Muscle of back (tissue), 11 donors: Measurements from ENCODE around the gene ADIPOQ. TPM values are rescaled to one million over a fixed set of nuclear protein-coding genes. Genes with fewer than 3 reads are reported as not detected.
"Not testable (repeated sequence)": the region's sequence is repeated elsewhere in the genome, so short reads cannot be mapped to it uniquely, and the experiment has no call there.

Source experiments
- DNase-seq, 3 donors: peaks; one replicate each; pipeline versions ENCODE4 v3.0.0 to v3.0.0-alpha.2; 2013
- polyA plus RNA-seq, 10 donors: library from polyadenylated mRNA; unstranded; fragments of 120-200 nt; gene quantifications; one replicate each; pipeline ENCODE4 v1.2.1, GENCODE V29; 2013; ENCODE audit not compliant: insufficient read length in 10 of 10

Gene ADIPOQ
- polyA plus RNA-seq, 10 donors: 0.03 to 2.8 (median 0.27) TPM; not detected in 6

DNA sequence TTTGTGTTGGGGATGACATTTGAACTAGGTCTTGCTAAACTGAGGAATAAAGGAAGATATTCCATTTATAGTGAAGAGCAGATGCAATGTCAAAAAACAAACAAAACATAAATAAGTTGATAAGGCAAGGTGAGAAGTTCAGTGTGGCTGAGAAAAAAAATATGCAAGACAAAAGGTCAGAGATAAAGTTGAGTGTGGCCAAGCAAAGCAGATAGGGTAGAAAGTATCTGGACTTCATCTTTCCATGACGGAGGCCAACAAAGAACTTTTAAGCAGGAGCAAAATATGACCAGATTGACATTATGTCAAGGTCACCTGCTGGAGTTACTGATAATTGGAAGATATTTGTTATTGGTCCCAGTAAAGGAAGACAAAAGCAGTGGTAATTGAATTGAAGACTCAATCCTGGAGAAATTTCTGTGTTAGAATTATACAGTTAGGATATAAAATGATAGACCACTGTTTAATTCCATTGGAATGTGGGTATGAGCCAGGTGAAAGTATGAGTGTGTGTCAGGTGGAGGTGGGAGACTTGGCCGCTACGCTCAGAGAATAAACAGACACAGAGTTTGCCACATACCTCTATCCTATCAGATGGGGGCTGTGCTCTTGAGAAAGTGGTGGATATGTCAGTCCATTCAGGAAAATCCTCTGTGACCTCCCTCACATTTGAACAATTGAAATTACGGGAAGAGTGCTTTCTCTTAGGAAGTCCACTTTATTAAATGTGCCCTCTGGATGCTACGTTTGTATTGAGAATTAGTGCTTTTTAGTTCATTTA is 28.1 kb downstream of the ADIPOQ start:
- no peak for DNase-seq

DNA sequence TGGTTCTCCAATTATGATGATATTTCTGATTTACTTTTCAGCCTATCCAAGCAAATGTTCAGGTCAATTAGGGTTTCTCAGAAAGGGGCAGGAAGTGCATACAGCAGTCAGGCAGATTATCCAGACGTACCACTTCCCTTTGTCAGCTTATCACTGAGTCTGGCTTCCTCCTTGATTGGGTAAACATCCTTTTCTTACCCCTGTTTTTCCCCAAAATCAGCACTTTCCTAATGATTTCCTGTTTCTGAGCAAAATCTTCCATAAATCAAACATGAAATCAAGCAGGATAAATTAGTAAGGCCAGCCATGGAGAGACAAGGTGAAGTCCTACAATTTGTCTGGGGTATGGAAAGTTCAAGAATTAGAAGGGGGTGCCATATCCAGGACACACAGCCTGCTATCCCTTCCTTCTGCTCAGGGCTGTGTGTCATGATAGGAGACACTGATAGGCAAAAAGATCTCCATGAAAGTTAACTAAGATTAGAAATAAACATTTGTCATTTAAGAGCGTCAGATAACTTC is 29.0 kb downstream of the ADIPOQ start:
- peak in 1 of 3 donors; percentile 7 for DNase-seq

DNA sequence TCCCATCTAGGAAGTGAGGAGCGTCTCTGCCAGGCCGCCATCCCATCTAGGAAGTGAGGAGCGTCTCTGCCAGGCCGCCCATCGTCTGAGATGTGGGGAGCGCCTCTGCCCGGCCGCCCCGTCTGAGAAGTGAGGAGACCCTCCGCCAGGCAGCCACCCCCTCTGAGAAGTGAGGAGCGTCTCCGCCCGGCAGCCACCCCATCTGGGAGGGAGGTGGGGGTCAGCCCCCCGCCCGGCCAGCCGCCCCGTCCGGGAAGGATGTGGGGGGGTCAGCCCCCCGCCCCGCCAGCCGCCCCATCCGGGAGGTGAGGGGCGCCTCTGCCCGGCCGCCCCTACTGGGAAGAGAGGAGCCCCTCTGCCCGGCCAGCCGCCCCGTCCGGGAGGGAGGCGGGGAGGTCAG is 31.3 kb downstream of the ADIPOQ start:
- not testable (repeated sequence) for DNase-seq

DNA sequence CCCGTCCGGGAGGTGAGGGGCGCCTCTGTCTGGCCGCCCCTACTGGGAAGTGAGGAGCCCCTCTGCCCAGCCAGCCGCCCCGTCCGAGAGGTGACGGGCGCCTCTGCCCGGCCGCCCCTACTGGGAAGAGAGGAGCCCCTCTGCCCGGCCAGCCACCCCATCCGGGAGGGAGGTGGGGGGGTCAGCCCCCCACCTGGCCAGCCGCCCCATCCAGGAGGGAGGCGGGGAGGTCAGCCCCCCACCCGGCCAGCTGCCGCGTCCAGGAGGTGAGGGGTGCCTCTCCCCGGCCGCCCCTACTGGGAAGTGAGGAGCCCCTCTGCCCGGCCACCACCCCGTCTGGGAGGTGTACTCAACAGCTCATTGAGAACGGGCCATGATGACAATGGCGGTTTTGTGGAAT is 31.7 kb downstream of the ADIPOQ start:
- not testable (repeated sequence) for DNase-seq

DNA sequence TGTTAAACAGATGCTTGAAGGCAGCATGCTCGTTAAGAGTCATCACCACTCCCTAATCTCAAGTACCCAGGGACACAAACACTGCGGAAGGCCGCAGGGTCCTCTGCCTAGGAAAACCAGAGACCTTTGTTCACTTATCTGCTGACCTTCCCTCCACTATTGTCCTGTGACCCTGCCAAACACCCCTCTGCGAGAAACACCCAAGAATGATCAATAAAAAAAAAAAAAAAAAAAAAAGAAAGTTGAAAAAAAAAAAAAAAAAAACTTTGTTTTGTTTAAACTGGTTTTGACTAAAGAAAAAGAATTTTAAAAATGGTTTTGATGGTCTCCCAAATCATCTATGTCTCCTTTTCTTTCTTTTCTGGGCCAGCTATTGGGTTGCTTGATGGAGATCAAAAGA is 32.3 kb downstream of the ADIPOQ start:
- not testable (repeated sequence) for DNase-seq

DNA sequence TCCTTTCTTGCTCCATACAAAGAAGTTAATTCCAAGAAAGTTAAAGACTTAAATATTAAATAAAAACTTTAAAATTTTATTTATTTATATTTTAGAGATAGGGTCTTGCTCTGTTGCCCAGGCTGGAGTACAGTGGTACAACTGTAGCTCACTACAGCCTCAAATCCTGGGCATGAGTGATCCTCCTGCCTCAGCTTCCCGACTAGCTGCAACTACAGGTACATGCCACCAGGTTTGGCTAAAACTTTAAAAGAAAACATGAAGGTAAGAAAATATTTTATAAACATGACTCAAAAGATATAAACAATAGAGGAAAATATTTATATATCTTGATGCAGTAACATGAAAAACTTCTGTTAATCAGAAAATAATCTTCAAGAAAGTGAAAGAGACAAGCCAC is 33.2 kb downstream of the ADIPOQ start:
- no peak for DNase-seq

DNA sequence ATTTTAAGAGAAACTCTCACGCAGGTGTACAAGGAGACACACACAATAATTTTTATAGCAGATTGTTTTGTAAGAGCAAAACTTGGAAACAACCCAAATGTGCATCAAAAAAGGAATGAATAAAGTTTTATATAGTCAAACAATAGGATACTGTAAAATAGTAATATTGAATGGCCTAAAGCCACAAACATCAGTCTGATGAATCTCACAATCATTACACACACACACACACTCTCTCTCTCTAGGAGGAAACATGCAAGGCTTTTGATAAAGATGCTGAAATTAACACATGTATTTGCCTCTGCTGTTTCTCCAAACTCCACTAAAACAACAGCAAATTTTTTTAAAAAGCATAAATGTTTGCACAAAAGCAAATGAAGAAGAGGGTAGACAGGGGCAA is 37.3 kb downstream of the ADIPOQ start:
- no peak for DNase-seq

DNA sequence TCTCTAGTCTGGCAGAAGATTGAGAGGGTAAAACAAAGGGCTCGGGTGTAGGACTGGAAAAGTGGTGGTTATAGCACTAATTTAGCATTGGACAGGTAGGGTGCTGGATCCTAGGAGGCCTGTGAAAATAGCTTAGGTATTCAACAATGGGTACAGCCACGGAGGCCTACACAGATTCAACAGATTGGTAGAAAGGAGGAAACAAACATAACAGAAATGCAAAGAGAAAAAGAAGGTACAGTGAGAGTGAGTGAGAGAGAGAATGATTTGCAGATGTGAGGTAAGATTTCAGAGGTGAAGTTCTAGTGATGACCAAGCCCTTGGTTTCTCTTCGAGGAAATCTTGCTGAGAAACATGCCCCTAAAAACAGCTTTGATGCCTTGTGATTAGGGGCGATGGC is 37.9 kb downstream of the ADIPOQ start:
- DNase-seq: no peak

DNA sequence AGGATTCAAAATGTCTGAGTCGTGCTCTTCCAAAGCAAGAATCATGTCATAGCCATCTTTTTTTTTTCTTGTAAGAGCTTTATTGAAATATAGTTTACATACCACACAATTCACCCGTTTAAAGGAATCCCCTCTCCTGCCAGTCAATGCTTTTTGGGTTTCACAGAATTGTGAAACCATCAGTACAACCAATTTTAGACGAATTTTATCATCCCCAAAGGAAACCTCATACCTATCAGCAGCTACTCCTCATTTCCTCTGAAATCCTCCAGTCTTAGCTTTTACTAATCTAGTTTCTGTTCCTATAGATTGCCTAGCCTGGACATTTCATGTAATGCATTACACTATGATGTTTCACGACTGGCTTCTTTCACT is 39.6 kb downstream of the ADIPOQ start:
- DNase-seq: no peak

DNA sequence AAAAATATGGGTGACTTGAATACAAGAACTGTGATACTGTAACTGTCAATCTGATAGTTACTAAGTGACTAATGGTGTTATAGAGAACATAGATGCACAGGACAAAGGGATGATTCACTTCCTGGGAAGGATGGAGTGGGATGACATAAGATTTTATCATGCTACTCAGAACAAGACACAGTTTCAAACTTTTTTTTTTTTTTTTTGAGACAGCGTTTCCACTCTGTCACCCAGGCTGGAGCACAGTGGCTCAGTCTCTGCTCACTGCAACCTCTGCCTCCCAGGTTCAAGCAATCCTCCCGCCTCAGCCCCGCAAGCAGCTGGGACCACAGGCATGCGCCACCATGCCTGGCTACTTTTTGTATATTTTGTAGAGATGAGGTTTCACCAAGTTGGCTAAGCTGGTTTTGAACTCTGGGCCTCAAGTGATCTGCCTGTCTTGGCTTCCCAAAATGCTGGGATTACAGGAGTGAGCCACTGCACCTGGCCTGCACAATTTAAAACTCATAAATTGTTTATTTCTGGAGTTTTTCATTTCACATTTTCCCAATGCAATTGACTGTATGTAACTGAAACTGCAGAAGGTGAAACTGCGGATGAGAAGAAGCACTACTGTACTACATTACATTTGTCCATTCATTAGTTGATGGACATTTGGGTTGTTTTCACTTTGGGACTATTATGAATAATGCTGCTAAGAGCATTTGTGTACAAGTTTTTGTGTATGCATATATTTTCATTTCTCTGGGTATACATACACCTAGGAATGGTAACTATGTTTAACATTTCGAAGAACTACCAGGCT is 40.6 kb downstream of the ADIPOQ start:
- peak in 1 of 3 donors; percentile 67 for DNase-seq

DNA sequence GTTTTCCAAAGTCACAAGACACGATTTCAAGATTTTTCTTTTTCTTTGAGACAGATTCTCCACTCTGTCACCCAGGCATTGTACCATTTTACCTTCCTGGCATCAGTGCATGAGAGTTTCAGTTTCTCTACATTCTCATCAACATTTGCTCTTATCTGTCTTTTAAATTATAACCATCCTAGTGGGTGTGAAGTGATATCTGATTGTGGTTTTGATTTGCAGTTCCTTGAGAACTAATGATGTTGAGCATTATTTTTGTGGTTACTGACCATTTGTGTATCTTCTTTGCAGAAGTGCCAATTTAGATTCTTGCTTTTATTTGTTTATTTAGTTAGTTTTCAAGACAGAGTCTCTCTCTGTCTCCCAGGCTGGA is 41.2 kb downstream of the ADIPOQ start:
- DNase-seq: no peak

DNA sequence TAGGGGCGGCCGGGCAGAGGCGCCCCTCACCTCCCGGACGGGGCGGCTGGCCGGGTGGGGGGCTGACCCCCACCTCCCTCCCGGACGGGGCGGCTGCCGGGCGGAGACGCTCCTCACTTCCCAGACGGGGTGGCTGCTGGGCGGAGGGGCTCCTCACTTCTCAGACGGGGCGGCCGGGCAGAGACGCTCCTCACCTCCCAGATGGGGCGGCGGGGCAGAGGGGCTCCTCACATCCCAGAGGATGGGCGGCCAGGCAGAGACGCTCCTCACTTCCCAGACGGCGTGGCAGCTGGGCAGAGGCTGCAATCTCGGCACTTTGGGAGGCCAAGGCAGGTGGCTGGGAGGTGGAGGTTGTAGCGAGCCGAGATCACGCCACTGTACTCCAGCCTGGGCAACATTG is 42.4 kb downstream of the ADIPOQ start:
- not testable (repeated sequence) for DNase-seq

DNA sequence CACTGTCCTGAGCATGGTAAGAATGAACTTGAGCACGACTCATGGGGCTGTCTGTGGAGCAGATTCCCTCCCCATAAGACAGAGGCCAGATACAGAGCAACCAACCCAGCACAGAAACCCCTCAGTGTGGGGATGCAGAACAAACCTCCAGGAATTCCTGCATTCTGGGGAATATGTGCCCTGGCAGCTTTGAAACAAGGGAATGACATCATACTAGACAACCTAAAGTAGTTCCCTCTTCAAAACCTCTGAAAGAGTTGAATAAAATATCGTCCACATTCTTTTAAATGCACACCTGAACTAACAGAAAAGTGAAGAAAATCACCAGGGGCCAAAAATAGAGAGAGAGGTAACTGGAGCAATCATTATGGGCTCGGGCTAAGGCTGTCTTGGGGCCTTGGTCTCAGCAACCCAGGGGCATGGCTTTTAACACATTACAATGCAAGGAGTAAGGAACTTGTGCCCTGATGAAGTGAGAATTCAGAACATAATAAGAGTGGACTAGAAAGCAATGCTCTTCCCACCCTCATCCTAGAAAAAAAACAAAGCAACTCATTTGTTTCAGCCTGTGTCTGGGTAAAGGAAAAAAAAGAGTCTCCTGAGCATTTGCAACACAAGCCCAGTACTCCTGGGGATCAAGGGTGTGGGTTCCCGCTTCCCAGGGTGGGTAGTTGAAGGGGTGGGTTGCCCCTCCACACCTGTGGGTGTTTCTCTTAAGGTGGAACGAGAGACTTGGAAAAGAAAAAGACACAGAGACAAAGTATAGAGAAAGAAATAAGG is 43.9 kb downstream of the ADIPOQ start:
- no peak for DNase-seq

DNA sequence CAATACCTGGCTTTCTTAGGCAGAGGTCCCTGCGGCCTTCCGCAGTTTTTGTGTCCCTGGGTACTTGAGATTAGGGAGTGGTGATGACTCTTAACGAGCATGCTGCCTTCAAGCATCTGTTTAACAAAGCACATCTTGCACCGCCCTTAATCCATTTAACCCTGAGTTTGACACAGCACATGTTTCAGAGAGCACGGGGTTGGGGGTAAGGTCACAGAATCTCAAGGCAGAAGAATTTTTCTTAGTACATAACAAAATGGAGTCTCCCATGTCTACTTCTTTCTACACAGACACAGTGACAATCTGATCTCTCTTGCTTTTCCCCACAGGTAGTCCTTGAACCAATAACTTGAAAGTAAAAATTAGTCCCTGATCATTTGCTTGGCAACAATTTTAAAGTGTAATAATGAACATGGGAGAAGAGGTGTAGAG is 45.0 kb downstream of the ADIPOQ start:
- DNase-seq: not testable (repeated sequence)

DNA sequence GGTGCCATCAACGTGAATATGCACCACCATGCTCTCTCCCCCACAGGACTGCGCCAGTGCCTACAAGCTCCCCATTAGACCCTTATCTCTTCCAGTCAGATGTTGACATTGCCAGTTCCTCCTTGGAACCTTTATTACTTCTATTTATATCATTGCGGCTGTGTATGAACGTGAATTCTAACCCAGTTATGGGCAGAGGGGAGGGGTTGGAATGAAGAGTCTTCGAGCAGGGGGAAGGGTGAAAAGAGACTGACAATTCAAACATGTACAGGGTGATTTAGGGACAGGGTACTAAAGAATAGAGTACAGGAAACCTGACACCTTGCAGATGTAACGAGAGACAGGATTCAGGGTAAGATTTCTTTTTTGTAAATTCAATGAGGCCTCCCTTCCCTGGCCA is 46.1 kb downstream of the ADIPOQ start:
- DNase-seq: no peak

DNA sequence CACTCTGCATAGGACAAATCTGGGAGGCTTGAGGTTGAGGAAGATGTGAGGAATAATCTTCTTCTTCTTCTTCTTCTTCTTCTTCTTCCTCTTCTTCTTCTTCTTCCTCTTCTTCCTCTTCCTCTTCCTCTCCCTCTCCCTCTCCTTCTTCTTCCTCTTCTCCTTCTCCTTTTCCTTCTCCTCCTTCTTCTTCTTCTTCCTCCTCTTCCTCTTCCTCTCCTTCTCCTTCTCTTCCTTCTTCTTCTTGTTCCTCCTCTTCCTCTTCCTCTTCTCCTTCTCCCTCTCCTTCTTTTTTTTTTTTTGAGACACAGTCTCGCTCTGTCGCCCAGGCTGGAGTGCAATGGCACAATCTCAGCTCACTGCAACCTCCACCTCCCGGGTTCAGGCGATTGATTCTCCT is 47.2 kb downstream of the ADIPOQ start:
- not testable (repeated sequence) for DNase-seq

DNA sequence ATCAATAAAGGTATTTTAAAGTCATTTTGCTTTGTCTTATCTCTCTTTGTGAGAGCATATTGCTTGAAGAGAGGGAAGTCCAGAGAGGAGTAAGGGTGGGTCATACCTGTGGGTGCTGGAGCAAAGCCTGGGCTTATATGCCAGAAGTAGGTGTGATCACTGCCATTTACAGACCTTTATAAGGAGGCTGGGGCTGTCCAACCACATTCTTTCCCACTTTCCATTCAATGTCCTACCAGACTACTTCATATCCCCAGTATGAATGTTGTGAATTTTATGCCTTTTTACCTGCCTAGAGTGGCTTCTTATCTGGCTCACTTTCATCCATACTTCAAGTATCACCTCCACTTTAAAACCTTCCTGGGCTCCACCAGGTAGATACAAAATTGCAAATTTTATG is 48.4 kb downstream of the ADIPOQ start:
- DNase-seq: no peak

DNA sequence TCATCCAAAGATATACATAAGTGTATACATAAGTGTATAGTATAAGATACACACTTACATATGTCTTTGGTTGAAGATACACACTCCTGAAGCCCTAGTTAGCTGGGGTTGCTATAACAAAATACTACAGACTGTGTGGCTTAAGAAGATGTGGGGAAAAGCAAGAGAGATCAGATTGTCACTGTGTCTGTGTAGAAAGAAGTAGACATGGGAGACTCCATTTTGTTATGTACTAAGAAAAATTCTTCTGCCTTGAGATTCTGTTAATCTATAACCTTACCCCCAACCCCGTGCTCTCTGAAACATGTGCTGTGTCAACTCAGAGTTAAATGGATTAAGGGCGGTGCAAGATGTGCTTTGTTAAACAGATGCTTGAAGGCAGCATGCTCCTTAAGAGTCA is 50.6 kb downstream of the ADIPOQ start:
- not testable (repeated sequence) for DNase-seq

DNA sequence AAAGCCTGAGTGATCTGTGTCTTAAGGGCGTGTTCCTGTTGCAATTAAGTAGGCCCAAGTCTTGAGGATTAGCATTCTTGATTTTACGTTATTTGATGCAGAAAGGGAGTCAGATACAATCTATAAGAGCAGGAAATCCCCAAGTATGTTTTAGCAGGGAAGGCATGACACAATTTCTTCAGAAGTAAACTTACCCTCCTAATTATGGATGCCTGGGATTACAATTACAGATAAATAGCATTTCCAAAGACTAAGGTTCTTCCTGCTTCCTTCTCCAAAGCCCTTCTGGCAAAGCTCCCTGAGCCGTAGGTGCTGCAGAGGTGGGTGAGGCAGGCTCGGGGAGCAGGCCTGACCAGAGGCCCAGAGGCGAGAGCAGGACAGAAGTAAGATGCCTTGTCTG is 52.9 kb downstream of the ADIPOQ start:
- no peak for DNase-seq

DNA sequence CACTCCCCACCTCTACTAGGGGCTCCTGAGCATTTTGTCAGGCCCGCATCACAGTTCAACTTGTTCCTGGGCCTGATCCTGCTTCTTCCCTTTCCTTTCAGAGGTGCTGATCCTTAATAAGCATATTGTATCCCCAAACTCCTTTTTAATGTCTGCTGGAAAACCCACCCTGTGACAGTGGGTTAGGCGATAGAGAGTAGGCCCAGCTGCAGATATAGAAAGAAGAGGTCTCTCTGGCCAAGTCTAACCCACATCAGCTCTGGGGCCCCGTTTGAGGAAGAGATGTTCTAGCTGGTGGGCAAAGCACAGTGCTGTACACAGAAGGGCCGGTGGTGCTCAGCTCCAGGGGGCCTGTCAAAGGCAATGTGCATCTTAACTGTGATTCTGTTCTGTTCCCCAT is 53.5 kb downstream of the ADIPOQ start:
- DNase-seq: no peak

DNA sequence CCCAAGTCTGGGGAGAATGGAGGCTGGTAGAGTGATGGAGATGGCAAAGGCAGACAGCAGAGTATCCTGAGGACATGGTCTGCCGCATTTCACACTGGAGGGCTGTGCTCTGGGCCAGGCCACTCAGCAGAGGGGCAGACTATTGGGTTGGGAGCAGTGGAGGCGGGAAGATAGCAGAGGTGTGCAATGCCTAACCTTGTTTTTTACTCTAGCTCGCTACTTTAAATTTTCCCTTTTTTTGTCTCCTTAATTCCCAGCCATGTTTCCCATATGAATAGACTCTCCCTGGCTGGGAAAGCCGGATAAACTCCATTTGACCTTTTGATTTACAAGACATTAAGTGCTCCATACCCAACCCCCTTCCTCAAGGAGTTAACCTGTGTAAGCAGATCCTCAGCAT is 54.4 kb downstream of the ADIPOQ start:
- no peak for DNase-seq

DNA sequence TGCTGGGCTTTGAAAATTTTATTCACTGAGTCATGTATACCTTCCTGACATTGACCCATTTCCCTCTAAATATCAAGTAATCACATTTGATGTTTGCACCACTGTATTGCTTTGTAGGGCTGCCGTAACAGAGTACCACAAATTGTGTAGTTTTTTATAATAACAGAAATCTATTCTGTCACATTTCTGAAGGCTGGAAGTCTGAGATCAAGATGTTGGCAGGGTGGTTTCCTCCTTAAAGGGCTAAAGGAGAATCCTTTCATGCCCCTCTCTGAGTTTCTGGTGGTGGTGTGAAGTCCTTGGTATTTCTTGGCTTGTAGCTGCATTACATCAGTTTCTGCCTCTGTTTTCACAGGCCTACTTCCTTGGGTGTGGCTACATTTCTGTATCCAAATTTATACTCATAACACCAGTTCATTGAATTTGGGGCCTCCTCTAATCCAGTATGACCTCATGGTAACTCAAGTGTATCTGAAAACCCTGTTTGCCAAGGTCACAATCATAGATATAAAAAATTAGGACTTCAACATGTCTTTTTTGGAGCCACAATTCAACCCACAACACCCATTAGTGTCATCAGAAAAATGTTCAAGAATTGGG is 58.7 kb downstream of the ADIPOQ start:
- no peak for DNase-seq
